Endodermal cell (in vitro differentiated cells): ENCODE measurements around the gene STX11. TPM values are rescaled to one million over a fixed set of nuclear protein-coding genes. Genes with fewer than 3 reads are reported as not detected.

Source experiments
- DNase-seq: peaks from one replicate; pipeline ENCODE4 v3.0.0-alpha.2; 2017
- H3K27ac ChIP-seq: 2 replicates; pipeline ENCODE4 v1.5.1; 2013; ENCODE audit warnings: mild to moderate bottlenecking, low read depth, low read length, moderate library complexity
- H3K27me3 ChIP-seq: 2 replicates; pipeline ENCODE4 v1.6.1; 2013; ENCODE audit warnings: mild to moderate bottlenecking, low read length, moderate library complexity; ENCODE audit not compliant: insufficient read depth, control insufficient read depth, poor library complexity, severe bottlenecking
- H3K36me3 ChIP-seq: 2 replicates; pipeline ENCODE4 v1.7.0; 2013; ENCODE audit warnings: mild to moderate bottlenecking, low read length, moderate library complexity; ENCODE audit not compliant: control insufficient read depth, insufficient read depth
- H3K4me1 ChIP-seq: one replicate; pipeline ENCODE4 v1.7.0; 2013; ENCODE audit warnings: low read length; ENCODE audit not compliant: control insufficient read depth, insufficient read depth
- H3K4me3 ChIP-seq: 2 replicates; pipeline ENCODE4 v1.5.1; 2013; ENCODE audit warnings: mild to moderate bottlenecking, low read length, moderate library complexity
- H3K9ac ChIP-seq: 2 replicates; pipeline ENCODE4 v1.6.1; 2013; ENCODE audit warnings: mild to moderate bottlenecking, low read length, moderate library complexity; ENCODE audit not compliant: poor library complexity, severe bottlenecking; ENCODE audit errors: extremely low read depth
- H3K9me3 ChIP-seq: 2 replicates; pipeline ENCODE4 v1.6.1; 2013; ENCODE audit warnings: mild to moderate bottlenecking, low read length, moderate library complexity; ENCODE audit not compliant: control insufficient read depth
- H3K27ac Mint-ChIP-seq: 2 replicates; pipeline ENCODE4 v1.8.0; 2020; ENCODE audit warnings: mixed read lengths
- H3K27me3 Mint-ChIP-seq: 2 replicates; pipeline ENCODE4 v1.8.0; 2021; ENCODE audit warnings: mild to moderate bottlenecking, mixed read lengths; ENCODE audit not compliant: insufficient read depth
- H3K36me3 Mint-ChIP-seq: 2 replicates; pipeline ENCODE4 v1.8.0; 2020; ENCODE audit warnings: low read depth, mixed read lengths
- H3K4me1 Mint-ChIP-seq: 2 replicates; pipeline ENCODE4 v1.8.0; 2020; ENCODE audit warnings: mixed read lengths
- H3K4me3 Mint-ChIP-seq: 2 replicates; pipeline ENCODE4 v1.8.0; 2020; ENCODE audit warnings: mild to moderate bottlenecking, moderate library complexity, mixed read lengths
- H3K9me3 Mint-ChIP-seq: 2 replicates; pipeline ENCODE4 v1.8.0; 2020; ENCODE audit warnings: mild to moderate bottlenecking, mixed read lengths
- WGBS, 2 experiments: methylation state at CpG; one replicate each; pipeline versions ENCODE4 v1.1.5 to v1.1.7; 2013; ENCODE audit warnings: missing lambda C conversion rate in 2 of 2, mixed read lengths in 1 of 2; ENCODE audit not compliant: insufficient coverage in 1 of 2, insufficient read length in 1 of 2; 5-methylcytosine and 5-hydroxymethylcytosine counted together
- total RNA-seq, 2 donors: library from RNA; stranded (reverse); fragmentation: NEBNext Ultra II Directional in 1 of 2; extraction: Animal tissue kit (Norgen Biotek cat#: 25700) in 1 of 2; gene quantifications; 2 replicates in 1 of 2; 3 replicates in 1 of 2; pipeline ENCODE4 v1.2.1, GENCODE V29; 2021
- TF ChIP-seq, protein P1 (sequence below): fragments of 200-600 bp; sonication (generic); conservative IDR thresholded peaks from 2 replicates; pipeline ENCODE4 v1.5.0; 2021; ENCODE audit warnings: antibody characterized with exemption, mild to moderate bottlenecking

The STX11 gene
- total RNA-seq, 2 donors from 2014 or later = 0.29 TPM; not detected in 1

DNA sequence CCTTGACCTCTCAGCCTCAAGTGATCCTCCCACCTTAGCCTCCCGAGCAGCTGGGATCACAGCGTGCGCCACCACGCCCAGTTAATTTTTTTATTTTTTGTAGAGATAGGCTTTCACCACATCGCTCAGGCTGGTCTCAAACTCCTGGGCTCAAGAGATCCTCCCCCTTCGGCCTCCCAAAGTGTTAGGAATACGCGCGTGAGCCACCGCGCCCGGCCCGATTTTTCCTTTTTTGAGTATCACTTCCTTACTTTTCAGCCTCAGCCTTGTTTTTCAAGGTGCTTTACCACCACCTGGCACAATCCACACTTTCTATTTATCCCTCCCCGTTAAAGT is 791 bp upstream of the STX11 start:
- H3K27me3 ChIP-seq = peaks cover 47% of the 10 kb centered on the region
- no peak overlapping the region for H3K9ac ChIP-seq
- Mint-ChIP-seq H3K4me3 (peak overlapping the region; percentile 74), H3K4me1 (peaks cover 7% of the 10 kb centered on the region), H3K27me3 (peaks cover 73% of the 10 kb centered on the region), H3K9me3 (no peaks in the 10 kb centered on the region), H3K36me3 (no peaks in the 10 kb centered on the region), H3K27ac (no peak overlapping the region)
- DNase-seq = no peak
- H3K4me3 ChIP-seq = peak overlapping the region; percentile 85
- 55 to 73% methylated on average over 10 to 14 of the region's 14 CpGs for WGBS, 2 experiments
- H3K9me3 ChIP-seq = no peaks in the 10 kb centered on the region
- TF ChIP-seq, protein P1, sequence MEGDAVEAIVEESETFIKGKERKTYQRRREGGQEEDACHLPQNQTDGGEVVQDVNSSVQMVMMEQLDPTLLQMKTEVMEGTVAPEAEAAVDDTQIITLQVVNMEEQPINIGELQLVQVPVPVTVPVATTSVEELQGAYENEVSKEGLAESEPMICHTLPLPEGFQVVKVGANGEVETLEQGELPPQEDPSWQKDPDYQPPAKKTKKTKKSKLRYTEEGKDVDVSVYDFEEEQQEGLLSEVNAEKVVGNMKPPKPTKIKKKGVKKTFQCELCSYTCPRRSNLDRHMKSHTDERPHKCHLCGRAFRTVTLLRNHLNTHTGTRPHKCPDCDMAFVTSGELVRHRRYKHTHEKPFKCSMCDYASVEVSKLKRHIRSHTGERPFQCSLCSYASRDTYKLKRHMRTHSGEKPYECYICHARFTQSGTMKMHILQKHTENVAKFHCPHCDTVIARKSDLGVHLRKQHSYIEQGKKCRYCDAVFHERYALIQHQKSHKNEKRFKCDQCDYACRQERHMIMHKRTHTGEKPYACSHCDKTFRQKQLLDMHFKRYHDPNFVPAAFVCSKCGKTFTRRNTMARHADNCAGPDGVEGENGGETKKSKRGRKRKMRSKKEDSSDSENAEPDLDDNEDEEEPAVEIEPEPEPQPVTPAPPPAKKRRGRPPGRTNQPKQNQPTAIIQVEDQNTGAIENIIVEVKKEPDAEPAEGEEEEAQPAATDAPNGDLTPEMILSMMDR = no peak
- no peaks in the 10 kb centered on the region for H3K4me1 ChIP-seq
- no peaks in the 10 kb centered on the region for H3K36me3 ChIP-seq
- no peak overlapping the region for H3K27ac ChIP-seq

DNA sequence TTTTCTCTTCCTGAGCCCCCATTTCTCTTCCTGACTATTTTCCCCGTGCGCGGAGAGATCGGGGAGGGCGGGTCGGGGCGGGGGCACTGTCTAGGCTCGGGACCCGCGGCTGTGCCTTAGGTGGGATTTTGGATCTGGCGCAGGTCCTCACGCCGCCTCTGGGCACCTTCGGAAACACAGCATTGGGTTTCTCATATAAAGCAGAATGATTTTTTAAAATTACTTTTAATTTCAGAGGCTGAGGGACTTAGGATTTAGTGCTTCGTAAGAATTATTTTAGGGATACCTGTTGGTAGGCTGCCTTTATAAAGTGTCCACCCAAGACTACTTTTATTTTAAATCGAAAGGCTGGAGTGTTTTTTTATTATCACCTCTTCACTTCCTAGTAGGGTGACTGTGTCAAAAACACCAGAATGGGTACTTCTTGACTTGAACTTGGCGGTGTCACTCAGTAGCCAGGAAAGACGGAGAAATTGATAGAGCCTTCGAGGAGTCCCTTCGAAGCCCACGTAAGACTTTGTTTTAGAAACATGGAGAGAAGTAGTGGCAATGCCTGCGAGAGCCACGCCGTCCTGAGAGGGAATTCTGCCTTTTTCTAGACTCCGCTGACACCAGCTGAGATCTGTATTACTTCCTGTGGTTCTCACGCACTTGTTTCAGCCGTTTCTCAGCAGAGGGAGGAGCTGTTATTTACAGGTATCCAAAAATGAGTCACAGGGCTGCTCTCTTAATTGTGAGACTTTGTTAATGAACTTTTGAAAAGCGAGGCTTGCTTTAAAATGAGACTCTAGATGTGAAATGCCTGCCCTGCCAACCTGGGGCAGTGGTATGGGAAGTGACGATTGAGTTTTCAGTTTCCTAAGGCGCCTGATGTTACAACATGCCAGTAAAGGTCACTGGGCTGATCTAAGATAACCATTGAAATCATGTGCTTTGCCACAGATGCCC is 667 bp downstream of the STX11 start:
- H3K36me3 ChIP-seq = no peaks in the 10 kb centered on the region
- H3K36me3 Mint-ChIP-seq = no peaks in the 10 kb centered on the region
- H3K9me3 Mint-ChIP-seq = no peaks in the 10 kb centered on the region
- no peaks in the 10 kb centered on the region for H3K4me1 ChIP-seq
- H3K4me1 Mint-ChIP-seq = peaks cover 7% of the 10 kb centered on the region
- peak; percentile 84 for DNase-seq
- H3K9ac ChIP-seq = peak overlapping the region; percentile 21
- peak overlapping the region; percentile 85 for H3K4me3 ChIP-seq
- TF ChIP-seq, protein P1 = peak; percentile 78
- no peak overlapping the region for H3K27ac ChIP-seq
- WGBS, 2 experiments = 10 to 22% methylated on average over 13 to 30 of the region's 30 CpGs
- H3K27me3 Mint-ChIP-seq = peaks cover 73% of the 10 kb centered on the region
- H3K4me3 Mint-ChIP-seq = peak overlapping the region; percentile 74
- H3K27me3 ChIP-seq = peaks cover 47% of the 10 kb centered on the region
- H3K9me3 ChIP-seq = no peaks in the 10 kb centered on the region
- H3K27ac Mint-ChIP-seq = no peak overlapping the region

DNA sequence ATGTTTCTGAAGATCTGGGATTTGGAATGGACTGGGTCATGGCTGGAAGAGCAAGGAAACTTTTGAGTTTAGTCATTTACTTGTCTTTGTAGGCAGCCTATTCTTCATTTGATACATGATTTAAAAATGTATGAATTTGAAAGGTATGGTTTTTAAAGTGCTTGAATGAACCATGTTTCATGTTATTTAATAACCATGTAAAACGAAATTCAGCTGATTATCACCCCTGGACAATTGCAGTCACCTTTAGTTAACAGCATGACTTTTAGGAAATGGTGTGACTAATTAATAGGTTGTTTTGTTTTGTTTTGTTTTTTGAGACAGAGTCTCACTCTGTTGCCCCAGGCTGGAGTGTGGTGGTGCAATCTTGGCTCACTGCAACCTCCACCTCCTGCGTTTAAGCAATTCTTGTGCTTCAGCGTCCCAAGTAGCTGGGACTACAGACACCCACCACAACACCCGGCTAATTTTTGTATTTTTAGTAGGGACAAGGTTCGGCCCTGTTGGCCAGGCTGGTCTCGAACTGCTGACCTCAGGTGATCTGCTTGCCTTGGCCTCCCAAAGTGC is 2.1 kb downstream of the STX11 start:
- Mint-ChIP-seq H3K36me3 (no peaks in the 10 kb centered on the region), H3K27ac (no peak overlapping the region), H3K4me1 (peaks cover 17% of the 10 kb centered on the region), H3K4me3 (no peak overlapping the region), H3K9me3 (no peaks in the 10 kb centered on the region), H3K27me3 (peaks cover 61% of the 10 kb centered on the region)
- DNase-seq = no peak
- no peaks in the 10 kb centered on the region for H3K36me3 ChIP-seq
- TF ChIP-seq, protein P1 = no peak
- 91 to 97% methylated on average over 6 of the region's 6 CpGs for WGBS, 2 experiments
- H3K27ac ChIP-seq = no peak overlapping the region
- H3K9ac ChIP-seq = no peak overlapping the region
- peaks cover 4% of the 10 kb centered on the region for H3K4me1 ChIP-seq
- H3K4me3 ChIP-seq = no peak overlapping the region
- H3K9me3 ChIP-seq = no peaks in the 10 kb centered on the region
- H3K27me3 ChIP-seq = peaks cover 44% of the 10 kb centered on the region
